Left lung (tissue), 10 donors: Measurements from ENCODE around the gene RRAGC. TPM values are rescaled to one million over a fixed set of nuclear protein-coding genes. Genes with fewer than 3 reads are reported as not detected.

Experiments used
- ATAC-seq: fragments of 200-7000 bp; cut with Tn5 transposase; one replicate; pipeline ENCODE4 v1.9.1; 2020; ENCODE audit warnings: moderate library complexity
- DNase-seq, 4 donors: peaks; one replicate each; pipeline ENCODE4 v3.0.0-alpha.2; 2013 to 2020
- H3K27ac ChIP-seq, 2 donors: fragments of 200-600 bp; sonication (generic) in 1 of 2; one replicate each; pipeline versions ENCODE4 v1.5.0 to v1.8.0; 2020 to 2021
- H3K27me3 ChIP-seq, 2 donors: fragments of 200-600 bp; sonication (generic) in 1 of 2; one replicate each; pipeline versions ENCODE4 v1.5.0 to v1.8.0; 2020 to 2021
- H3K36me3 ChIP-seq, 2 donors: fragments of 200-600 bp; sonication (generic) in 1 of 2; one replicate each; pipeline versions ENCODE4 v1.5.0 to v1.8.0; 2020 to 2021
- H3K4me1 ChIP-seq, 2 donors: fragments of 200-600 bp; one replicate each; pipeline ENCODE4 v1.8.0; 2021
- H3K4me3 ChIP-seq, 2 donors: fragments of 200-600 bp; sonication (generic) in 1 of 2; one replicate each; pipeline versions ENCODE4 v1.5.0 to v1.8.0; 2020 to 2021; ENCODE audit warnings: mild to moderate bottlenecking in 1 of 2
- H3K9me3 ChIP-seq, 2 donors: fragments of 200-600 bp; sonication (generic) in 1 of 2; one replicate each; pipeline versions ENCODE4 v1.5.0 to v1.8.0; 2020 to 2021
- intact Hi-C, 2 donors: fragments of 100-400 bp; cut with DNase I; formaldehyde crosslinking; loops; one replicate each; pipeline versions ENCODE4 v1.11.2 to v1.14.2; 2022
- polyA plus RNA-seq, 6 donors: library from polyadenylated mRNA; unstranded; fragments of 120-200 nt; gene quantifications; one replicate each; pipeline ENCODE4 v1.2.1, GENCODE V29; 2013; ENCODE audit not compliant: insufficient read length in 6 of 6
- total RNA-seq, 2 donors: library from RNA; stranded (reverse); fragmentation: NEBNext Ultra II Directional; extraction: Animal tissue kit (Norgen Biotek cat#: 25700); gene quantifications; one replicate each; pipeline ENCODE4 v1.2.1, GENCODE V29; 2021
- TF ChIP-seq, protein P1 (sequence below), 2 donors: fragments of 200-600 bp; sonication (generic) in 1 of 2; IDR thresholded peaks; one replicate each; pipeline versions ENCODE4 v1.5.0 to v1.8.0; 2021; ENCODE audit warnings: antibody characterized with exemption in 2 of 2
- donor health status: DM: no; HTN: yes; CAD: no.
- donor health status: DM: no; HTN: no; CAD: no.

The RRAGC gene
- total and polyA plus RNA-seq, 8 donors = 24.8 to 40.0 (median 30.9) TPM

DNA sequence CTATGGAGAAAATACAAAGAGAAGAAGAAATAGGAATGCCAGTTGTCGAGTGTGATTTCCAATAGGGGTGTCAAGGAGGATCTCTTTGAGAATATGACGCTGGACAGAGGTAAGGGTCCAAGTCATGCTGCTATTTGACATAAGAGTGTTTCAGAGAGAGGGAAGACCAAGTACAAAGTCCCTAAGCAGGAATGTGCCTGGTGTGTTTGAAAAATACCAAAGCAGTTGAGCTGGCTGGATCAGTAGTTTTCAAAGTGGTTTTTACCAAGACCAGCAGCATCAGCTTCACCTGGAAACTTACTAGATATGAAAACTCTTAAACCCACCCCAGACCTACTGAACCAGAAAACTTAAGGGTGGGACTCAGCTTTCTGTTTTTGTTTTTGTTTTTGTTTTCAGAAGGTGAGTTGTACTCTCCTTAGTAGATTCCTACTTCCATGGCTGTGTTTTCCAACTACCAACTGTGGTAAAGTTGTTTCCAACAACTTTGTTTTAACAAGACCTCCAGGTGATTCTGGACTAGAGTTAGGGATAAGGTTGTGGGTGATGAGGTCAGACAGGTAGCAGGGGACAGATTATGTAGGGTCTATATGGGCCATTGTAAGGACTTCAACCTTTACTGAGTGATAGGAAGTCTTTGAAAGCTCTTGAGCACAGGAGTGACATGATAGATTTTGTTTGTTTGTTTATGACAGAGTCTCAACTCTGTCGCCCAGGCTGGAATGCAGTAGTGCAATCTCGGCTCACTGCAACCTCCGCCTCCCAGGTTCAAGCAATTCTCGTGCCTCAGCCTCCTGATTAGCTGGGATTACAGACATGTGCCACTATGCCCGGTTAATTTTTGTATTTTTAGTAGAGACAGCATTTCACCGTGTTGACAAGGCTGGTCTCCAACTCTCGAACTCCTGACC, 29.1 kb upstream of the RRAGC start:
- Histone ChIP-seq H3K36me3 (no peaks in the 10 kb centered on the region), H3K9me3 (no peaks in the 10 kb centered on the region), H3K4me3 (no peak overlapping the region), H3K4me1 (no peaks in the 10 kb centered on the region), H3K27me3 (no peaks in the 10 kb centered on the region), H3K27ac (no peak overlapping the region)
- no peak for DNase-seq
- TF ChIP-seq, protein P1, sequence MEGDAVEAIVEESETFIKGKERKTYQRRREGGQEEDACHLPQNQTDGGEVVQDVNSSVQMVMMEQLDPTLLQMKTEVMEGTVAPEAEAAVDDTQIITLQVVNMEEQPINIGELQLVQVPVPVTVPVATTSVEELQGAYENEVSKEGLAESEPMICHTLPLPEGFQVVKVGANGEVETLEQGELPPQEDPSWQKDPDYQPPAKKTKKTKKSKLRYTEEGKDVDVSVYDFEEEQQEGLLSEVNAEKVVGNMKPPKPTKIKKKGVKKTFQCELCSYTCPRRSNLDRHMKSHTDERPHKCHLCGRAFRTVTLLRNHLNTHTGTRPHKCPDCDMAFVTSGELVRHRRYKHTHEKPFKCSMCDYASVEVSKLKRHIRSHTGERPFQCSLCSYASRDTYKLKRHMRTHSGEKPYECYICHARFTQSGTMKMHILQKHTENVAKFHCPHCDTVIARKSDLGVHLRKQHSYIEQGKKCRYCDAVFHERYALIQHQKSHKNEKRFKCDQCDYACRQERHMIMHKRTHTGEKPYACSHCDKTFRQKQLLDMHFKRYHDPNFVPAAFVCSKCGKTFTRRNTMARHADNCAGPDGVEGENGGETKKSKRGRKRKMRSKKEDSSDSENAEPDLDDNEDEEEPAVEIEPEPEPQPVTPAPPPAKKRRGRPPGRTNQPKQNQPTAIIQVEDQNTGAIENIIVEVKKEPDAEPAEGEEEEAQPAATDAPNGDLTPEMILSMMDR (IDR thresholded peaks at IDR 0.05) = no peak
- no peak for ATAC-seq
- intact Hi-C loops = no loop called here

DNA sequence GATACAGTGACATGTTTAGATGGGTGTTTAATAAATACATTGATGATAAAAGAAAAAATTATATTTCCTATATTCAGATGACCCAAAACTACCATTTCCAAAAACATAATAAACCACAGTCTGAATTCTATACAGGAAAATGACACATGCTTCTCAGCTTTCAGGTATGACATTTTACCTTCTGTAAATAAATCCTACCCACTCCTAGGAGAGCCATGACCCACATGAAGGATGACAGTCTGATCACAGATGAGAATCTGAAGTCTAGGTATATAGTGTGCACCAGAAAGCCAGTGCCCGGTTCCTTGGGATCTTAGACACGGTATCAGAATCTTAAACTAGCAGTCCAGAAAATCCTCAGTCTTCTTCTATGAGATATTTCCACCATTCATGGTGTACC, 25.5 kb upstream of the RRAGC start:
- DNase-seq = no peak
- TF ChIP-seq, protein P1 (IDR thresholded peaks at IDR 0.05) = no peak
- ATAC-seq = no peak
- intact Hi-C loops = no loop called here
- no peaks in the 10 kb centered on the region for H3K4me1 ChIP-seq
- H3K27ac ChIP-seq = no peak overlapping the region
- no peaks in the 10 kb centered on the region for H3K27me3 ChIP-seq
- H3K4me3 ChIP-seq = no peak overlapping the region
- H3K36me3 ChIP-seq = no peaks in the 10 kb centered on the region
- no peaks in the 10 kb centered on the region for H3K9me3 ChIP-seq

DNA sequence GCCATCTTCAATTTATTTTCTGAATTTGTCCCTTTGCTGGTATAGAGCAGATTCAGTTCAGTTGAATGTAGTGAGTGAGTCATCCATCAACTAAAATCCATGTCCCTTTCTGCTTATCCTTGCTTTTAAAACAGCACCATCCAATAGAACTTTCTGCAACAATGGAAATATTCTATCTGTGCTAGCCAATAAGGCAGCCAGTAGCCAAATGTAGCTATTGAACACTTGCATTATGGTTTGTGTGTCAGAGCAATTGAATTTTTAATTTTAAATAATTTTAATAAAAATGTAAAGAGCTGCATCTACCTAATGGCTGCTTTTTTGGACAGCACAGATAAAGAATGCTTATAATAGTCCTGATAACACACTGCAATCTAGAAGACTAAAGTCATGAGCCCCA, 21.9 kb upstream of the RRAGC start, which contains the start of gene GJA9:
GJA9 (minus strand) TSS at position 101 of the 400 bp plus-strand sequence. CDS start 5,489 bp downstream, outside the sequence.
- TF ChIP-seq, protein P1 (IDR thresholded peaks at IDR 0.05) = no peak
- ATAC-seq (no peak), DNase-seq (no peak)
- Histone ChIP-seq H3K36me3 (no peaks in the 10 kb centered on the region), H3K27me3 (no peaks in the 10 kb centered on the region), H3K27ac (no peak within 1 kb of the TSS), H3K4me3 (no peak within 1 kb of the TSS), H3K9me3 (no peaks in the 10 kb centered on the region), H3K4me1 (no peaks in the 10 kb centered on the region)
- intact Hi-C loops = no loop called here

DNA sequence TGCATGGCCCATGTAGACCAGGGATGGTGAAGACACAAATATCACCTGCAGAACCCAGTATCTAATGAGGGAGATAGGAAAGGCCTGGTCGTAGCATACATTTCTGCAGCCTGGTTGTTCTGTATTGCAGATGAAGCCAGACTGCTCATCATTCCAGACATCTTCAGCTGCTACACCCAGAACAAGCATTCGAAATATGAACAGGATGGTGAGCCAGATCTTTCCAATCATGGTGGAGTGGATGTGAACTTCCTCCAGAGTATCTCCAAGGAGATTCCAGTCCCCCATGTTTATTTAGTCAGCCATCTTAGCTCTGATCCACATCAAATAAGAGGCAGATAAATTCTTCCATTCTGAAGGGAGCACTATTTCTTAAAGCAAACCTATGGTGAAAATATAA, 16.2 kb upstream of the RRAGC start:
- Histone ChIP-seq H3K4me3 (no peak overlapping the region), H3K27me3 (no peaks in the 10 kb centered on the region), H3K27ac (no peak overlapping the region), H3K4me1 (peaks cover 4 to 27% of the 10 kb centered on the region in 2 donors), H3K9me3 (no peaks in the 10 kb centered on the region), H3K36me3 (no peaks in the 10 kb centered on the region)
- TF ChIP-seq, protein P1 (IDR thresholded peaks at IDR 0.05) = no peak
- ATAC-seq (no peak), DNase-seq (no peak)
- intact Hi-C loops = loop anchor here in 1 of 2 donors (10.0 kb wide), 1 partner anchor 209 kb away; no protein-coding TSS in a partner anchor
